BLaER1 (cell line): ENCODE data around the gene PER2.

Experiments used
- H3K27ac ChIP-seq: shearing (Covaris generic); formaldehyde crosslinking; 2 replicates; pipeline ENCODE4 v1.8.1; 2022
- H3K27me3 ChIP-seq: shearing (Covaris generic); formaldehyde crosslinking; 2 replicates; pipeline ENCODE4 v1.8.1; 2022
- H3K36me3 ChIP-seq: shearing (Covaris generic); formaldehyde crosslinking; 2 replicates; pipeline ENCODE4 v1.8.1; 2022
- H3K4me1 ChIP-seq: shearing (Covaris generic); formaldehyde crosslinking; 2 replicates; pipeline ENCODE4 v1.8.1; 2022
- H3K4me2 ChIP-seq: shearing (Covaris generic); formaldehyde crosslinking; 2 replicates; pipeline ENCODE4 v1.8.1; 2022
- H3K4me3 ChIP-seq: shearing (Covaris generic); formaldehyde crosslinking; 2 replicates; pipeline ENCODE4 v1.8.1; 2022
- H3K9ac ChIP-seq: shearing (Covaris generic); formaldehyde crosslinking; 2 replicates; pipeline ENCODE4 v1.8.1; 2022
- H3K9me3 ChIP-seq: shearing (Covaris generic); formaldehyde crosslinking; 2 replicates; pipeline ENCODE4 v1.8.1; 2022
- H4K20me1 ChIP-seq: shearing (Covaris generic); formaldehyde crosslinking; 2 replicates; pipeline ENCODE4 v1.8.1; 2022
- Cebpa-rat ChIP-seq: shearing (Covaris generic); IDR thresholded peaks from 2 replicates; pipeline ENCODE4 v1.8.1; 2022

PER2 gene

GRCh38 chr2:238236571-238236970, 51.8 kb downstream of the PER2 start:
- peaks cover 69% of the 10 kb centered on the region for H3K4me1 ChIP-seq

GRCh38 chr2:238235856-238236255, 52.6 kb downstream of the PER2 start:
- Histone ChIP-seq H3K36me3 (no peaks in the 10 kb centered on the region), H3K9me3 (no peaks in the 10 kb centered on the region), H3K4me3 (no peak overlapping the region), H3K27ac (no peak overlapping the region), H4K20me1 (peaks cover 23% of the 10 kb centered on the region), H3K4me1 (peaks cover 68% of the 10 kb centered on the region), H3K4me2 (0 out of 2 replicates have a peak overlapping the region, but pooled peaks have one; percentile 87), H3K27me3 (no peaks in the 10 kb centered on the region), H3K9ac (no peak overlapping the region)
- TF ChIP-seq Cebpa-rat: no peak

More at GRCh38 chr2:238236571-238236970, 51.8 kb downstream of the PER2 start:
- Histone ChIP-seq H3K4me3 (no peak overlapping the region), H4K20me1 (peaks cover 23% of the 10 kb centered on the region), H3K36me3 (no peaks in the 10 kb centered on the region), H3K27ac (no peak overlapping the region), H3K9me3 (no peaks in the 10 kb centered on the region), H3K27me3 (no peaks in the 10 kb centered on the region), H3K9ac (no peak overlapping the region), H3K4me2 (peak overlapping the region; percentile 98)
- no peak for TF ChIP-seq Cebpa-rat

- H3K4me3 ChIP-seq: no peak overlapping the region
- no peak overlapping the region for H3K27ac ChIP-seq
- no peak overlapping the region for H3K9ac ChIP-seq
- peaks cover 23% of the 10 kb centered on the region for H4K20me1 ChIP-seq
- no peaks in the 10 kb centered on the region for H3K36me3 ChIP-seq
- H3K27me3 ChIP-seq: no peaks in the 10 kb centered on the region
- no peak for TF ChIP-seq Cebpa-rat
- H3K4me1 ChIP-seq: peaks cover 71% of the 10 kb centered on the region
- H3K9me3 ChIP-seq: no peaks in the 10 kb centered on the region
- H3K4me2 ChIP-seq: peak overlapping the region; percentile 87; the same call in 1 of the 2 replicates
Measured at GRCh38 chr2:238235331-238235732, 53.1 kb downstream of the PER2 start.

- TF ChIP-seq Cebpa-rat: no peak
- H4K20me1 ChIP-seq: peaks cover 18% of the 10 kb centered on the region
- H3K27me3 ChIP-seq: no peaks in the 10 kb centered on the region
- H3K9ac ChIP-seq: no peak overlapping the region
- peaks cover 9% of the 10 kb centered on the region for H3K36me3 ChIP-seq
- H3K4me3 ChIP-seq: no peak overlapping the region
- no peak overlapping the region for H3K4me2 ChIP-seq
- no peak overlapping the region for H3K27ac ChIP-seq
- H3K9me3 ChIP-seq: no peaks in the 10 kb centered on the region
- peaks cover 79% of the 10 kb centered on the region for H3K4me1 ChIP-seq
Measured at GRCh38 chr2:238233625-238234024, 54.8 kb downstream of the PER2 start.

GRCh38 chr2:238231809-238232208, 56.6 kb downstream of the PER2 start:
- H3K4me3 ChIP-seq: peak overlapping the region; percentile 79
- peak overlapping the region; percentile 94 for H3K4me2 ChIP-seq

GRCh38 chr2:238231251-238231793, 57.1 kb downstream of the PER2 start:
- Histone ChIP-seq H3K9me3 (no peaks in the 10 kb centered on the region), H3K27me3 (no peaks in the 10 kb centered on the region), H3K4me2 (peak overlapping the region; percentile 94), H3K36me3 (peaks cover 25% of the 10 kb centered on the region), H4K20me1 (0 out of 2 replicates have a peak, but pooled peaks cover 3% of the 10 kb centered on the region), H3K4me3 (peak overlapping the region; percentile 79), H3K4me1 (peaks cover 56% of the 10 kb centered on the region), H3K27ac (peak overlapping the region; percentile 80), H3K9ac (peak overlapping the region; percentile 83)
- TF ChIP-seq Cebpa-rat: no peak

More at GRCh38 chr2:238231809-238232208, 56.6 kb downstream of the PER2 start:
- no peak for TF ChIP-seq Cebpa-rat
- no peaks in the 10 kb centered on the region for H3K9me3 ChIP-seq
- H3K36me3 ChIP-seq: peaks cover 21% of the 10 kb centered on the region
- H3K27ac ChIP-seq: no peak overlapping the region
- H3K4me1 ChIP-seq: peaks cover 60% of the 10 kb centered on the region
- H4K20me1 ChIP-seq: peaks cover under 1% of the 10 kb centered on the region; the same call in 1 of the 2 replicates
- H3K9ac ChIP-seq: peak overlapping the region; percentile 83; the same call in 1 of the 2 replicates
- H3K27me3 ChIP-seq: no peaks in the 10 kb centered on the region

GRCh38 chr2:238230699-238231098, 57.7 kb downstream of the PER2 start:
- H3K4me1 ChIP-seq: peaks cover 49% of the 10 kb centered on the region

GRCh38 chr2:238228700-238229099, 59.7 kb downstream of the PER2 start:
- no peaks in the 10 kb centered on the region for H3K9me3 ChIP-seq
- no peaks in the 10 kb centered on the region for H3K27me3 ChIP-seq
- 0 out of 2 replicates have a peak, but pooled peaks cover 18% of the 10 kb centered on the region for H4K20me1 ChIP-seq
- H3K4me1 ChIP-seq: peaks cover 36% of the 10 kb centered on the region
- peaks cover 51% of the 10 kb centered on the region for H3K36me3 ChIP-seq
- H3K4me3 ChIP-seq: no peak overlapping the region
- H3K9ac ChIP-seq: no peak overlapping the region
- TF ChIP-seq Cebpa-rat: no peak
- H3K27ac ChIP-seq: no peak overlapping the region
- H3K4me2 ChIP-seq: no peak overlapping the region

More at GRCh38 chr2:238230699-238231098, 57.7 kb downstream of the PER2 start:
- no peak for TF ChIP-seq Cebpa-rat
- 0 out of 2 replicates have a peak, but pooled peaks cover 9% of the 10 kb centered on the region for H4K20me1 ChIP-seq
- H3K4me2 ChIP-seq: peak overlapping the region; percentile 94
- H3K27ac ChIP-seq: peak overlapping the region; percentile 80
- H3K27me3 ChIP-seq: no peaks in the 10 kb centered on the region
- no peaks in the 10 kb centered on the region for H3K9me3 ChIP-seq
- H3K4me3 ChIP-seq: peak overlapping the region; percentile 79
- H3K9ac ChIP-seq: peak overlapping the region; percentile 83
- H3K36me3 ChIP-seq: peaks cover 32% of the 10 kb centered on the region

- Histone ChIP-seq H3K9ac (no peak overlapping the region), H4K20me1 (0 out of 2 replicates have a peak, but pooled peaks cover 18% of the 10 kb centered on the region), H3K4me1 (peaks cover 36% of the 10 kb centered on the region), H3K4me3 (no peak overlapping the region), H3K9me3 (no peaks in the 10 kb centered on the region), H3K36me3 (peaks cover 55% of the 10 kb centered on the region), H3K4me2 (no peak overlapping the region), H3K27ac (no peak overlapping the region), H3K27me3 (no peaks in the 10 kb centered on the region)
- TF ChIP-seq Cebpa-rat: no peak
Measured at GRCh38 chr2:238227587-238228032, 60.8 kb downstream of the PER2 start.
